Stimulated activated CD8-positive, alpha-beta memory T cell treated with anti-CD3 and anti-CD28 coated beads, Interleukin-15, amount 100 ng/mL, for 4 hours (primary cell): Measurements from ENCODE around the gene AQP12B.
"Not testable (repeated sequence)": the region's sequence is repeated elsewhere in the genome, so short reads cannot be mapped to it uniquely, and the experiment has no call there.

ENCODE experiments used
- DNase-seq, 2 donors: peaks; one replicate each; pipeline ENCODE4 v3.0.0-alpha.2; 2020; ENCODE audit warnings: low read depth in 2 of 2

The AQP12B gene

DNA sequence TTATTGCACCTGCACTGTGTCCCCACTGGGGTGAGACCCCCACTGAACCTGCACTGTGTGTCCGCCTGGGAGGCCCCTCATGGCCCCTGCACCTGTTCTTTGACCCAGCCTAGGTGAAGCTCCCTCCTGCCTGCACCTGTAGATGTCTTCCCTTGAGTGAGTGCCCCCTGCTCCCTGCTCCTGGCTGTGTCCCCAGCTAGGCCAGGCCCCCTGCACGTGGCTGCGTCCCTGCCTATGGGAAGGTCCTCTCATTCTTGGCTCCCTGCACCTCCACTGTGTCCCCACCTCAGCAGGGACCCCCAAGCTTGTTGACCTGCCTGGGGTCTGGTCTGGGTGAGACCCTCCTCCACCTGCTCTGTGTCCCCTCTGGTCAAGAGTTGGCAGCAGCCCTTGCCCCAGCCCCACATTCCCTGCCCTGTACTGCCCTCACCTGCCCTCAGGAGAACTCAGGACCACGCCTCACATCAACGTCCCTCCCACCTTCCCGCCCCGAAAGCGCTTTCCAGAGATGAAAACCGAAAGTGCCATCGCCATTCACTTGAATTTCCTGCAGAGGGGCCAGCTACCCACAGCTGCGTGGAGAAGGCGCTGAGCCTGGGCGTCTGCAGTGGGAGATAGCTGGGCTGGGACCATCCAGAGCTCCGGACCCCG, 769 bp upstream of the AQP12B start:
- not testable (repeated sequence) for DNase-seq

DNA sequence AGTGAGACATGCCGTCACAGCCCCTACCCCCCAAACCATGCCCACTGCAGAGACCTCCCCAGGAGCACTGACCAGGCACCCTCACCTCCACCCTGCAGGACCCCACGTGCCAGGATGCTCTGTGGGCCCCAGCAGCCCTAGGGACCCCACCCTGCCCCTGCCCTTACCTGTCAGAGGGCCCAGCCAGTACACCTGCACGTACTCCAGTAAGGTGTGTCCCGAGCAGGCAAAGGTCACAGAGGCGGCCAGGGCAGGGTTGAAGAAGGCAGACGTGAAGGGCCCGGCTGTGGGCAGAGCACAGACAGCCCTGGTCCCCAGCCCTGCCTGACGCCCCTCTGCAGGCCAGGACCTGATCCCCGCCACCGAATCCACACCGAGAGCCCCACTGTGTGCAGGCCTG, 2.5 kb downstream of the AQP12B start:
- not testable (repeated sequence) for DNase-seq

DNA sequence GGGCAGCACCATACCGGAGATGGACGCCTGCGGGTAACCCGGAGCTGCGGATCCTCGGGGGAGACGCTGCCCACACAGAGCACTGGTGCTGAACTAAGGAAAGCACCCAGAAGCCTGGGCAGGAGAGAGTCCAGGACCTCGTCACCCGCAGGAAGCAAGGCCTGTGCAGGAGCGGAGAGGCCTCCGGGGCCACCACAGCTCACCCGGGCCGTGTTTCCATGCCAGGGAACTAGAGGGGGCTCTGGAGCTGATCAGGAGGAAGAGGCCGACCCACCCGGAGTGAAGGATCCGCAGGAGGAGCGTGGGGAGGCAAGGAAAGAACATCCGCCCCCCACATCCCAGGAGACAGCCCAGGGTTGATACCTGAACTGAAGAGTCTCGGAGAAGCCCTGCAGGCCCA, 3.8 kb downstream of the AQP12B start:
- DNase-seq = not testable (repeated sequence)

DNA sequence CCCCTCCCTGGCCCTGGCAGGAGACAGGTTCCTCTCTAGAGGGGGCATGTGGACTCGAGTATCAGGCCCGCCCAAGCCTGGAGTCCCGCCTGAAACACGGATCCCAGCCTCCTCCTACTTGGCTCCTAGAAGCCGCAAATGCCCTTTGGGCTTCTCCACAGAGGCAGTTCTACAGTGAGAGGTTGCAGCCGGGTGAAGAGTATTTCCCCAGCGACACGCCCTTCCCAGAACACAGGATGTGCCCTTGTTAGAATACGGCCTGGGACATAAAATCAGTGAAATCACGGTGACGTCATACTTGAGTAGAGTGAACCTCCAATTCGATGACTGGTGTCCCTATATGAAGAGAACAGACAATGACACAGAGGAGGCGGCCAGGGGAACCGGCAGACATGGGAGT, 4.6 kb downstream of the AQP12B start:
- not testable (repeated sequence) for DNase-seq

DNA sequence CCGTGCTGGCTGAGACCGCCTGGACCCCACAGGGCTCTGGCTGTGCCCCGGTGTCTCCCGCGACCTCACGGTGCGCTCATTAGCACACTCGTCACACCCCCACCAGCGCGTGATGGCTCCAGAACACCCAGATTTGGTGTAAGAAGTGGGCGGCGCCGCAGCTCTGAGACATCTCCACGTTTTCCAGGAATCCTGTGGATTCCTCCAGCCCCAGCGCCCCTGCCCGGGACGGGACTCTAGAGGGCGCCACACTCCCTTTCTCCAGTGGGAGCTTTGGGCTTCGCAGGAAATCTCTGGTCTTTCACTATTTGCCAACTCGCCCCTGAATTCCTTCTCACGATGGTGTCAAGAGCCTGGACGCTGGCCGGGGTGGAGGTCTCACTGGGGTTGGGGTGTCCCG, 7.3 kb downstream of the AQP12B start:
- DNase-seq = not testable (repeated sequence)

DNA sequence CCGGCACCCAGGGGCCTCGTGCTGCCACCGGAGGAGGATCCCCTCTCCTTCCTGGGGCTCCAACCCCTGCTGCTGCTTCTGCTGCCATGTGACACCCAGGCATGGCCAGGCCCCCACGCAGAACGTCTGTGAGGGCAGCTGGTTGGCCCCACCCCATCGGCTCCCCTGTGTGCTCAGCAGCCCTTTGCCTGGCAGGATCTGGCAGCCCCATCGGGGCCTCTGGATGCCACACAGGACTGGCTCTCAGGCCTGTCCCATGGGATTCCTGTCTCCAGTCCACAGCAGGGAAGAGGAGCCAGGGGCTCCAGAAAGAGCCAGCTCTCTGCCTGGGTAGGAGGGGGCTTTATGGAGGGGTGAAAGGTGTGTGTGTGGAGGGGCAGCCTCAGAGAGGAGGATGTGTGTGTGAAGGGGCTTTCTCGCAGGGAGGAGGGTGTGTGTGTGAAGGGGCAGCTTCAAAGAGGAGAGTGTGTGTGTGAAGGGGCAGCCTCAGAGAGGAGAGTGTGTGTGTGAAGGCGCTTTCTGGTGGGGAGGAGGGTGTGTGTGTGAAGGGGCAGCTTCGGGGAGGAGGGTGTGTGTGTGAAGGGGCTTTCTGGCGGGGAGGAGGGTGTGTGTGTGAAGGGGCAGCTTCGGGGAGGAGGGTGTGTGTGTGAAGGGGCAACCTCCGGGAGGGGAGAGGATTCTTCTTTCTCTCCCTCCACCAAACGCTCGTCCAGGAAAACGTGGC, 8.1 kb downstream of the AQP12B start:
- DNase-seq = not testable (repeated sequence)

DNA sequence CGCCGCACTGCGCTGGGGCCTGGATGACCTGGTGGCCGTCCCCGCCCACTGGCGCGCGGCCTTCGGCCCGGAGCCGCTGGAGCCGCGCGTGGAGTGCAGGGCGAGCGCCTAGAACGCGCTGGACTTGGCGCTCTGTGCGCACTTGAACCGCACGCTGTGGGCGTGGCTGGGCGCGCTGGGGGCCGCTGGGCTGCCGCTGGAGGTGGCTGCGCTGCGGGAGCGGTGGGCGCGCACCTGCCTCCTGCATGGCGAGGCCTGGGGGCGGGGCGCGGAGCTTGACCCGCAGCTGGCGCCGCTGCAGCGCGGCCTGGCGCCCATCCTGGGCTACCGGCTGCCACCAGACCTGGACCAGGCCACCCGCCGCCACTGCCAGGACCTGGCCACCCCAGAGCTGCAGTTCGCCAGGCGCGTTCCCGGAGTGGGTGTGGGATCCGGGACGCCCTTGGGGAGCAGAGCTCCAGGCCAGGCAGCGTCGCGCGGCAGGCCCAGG, 9.9 kb downstream of the AQP12B start:
- no peak for DNase-seq

DNA sequence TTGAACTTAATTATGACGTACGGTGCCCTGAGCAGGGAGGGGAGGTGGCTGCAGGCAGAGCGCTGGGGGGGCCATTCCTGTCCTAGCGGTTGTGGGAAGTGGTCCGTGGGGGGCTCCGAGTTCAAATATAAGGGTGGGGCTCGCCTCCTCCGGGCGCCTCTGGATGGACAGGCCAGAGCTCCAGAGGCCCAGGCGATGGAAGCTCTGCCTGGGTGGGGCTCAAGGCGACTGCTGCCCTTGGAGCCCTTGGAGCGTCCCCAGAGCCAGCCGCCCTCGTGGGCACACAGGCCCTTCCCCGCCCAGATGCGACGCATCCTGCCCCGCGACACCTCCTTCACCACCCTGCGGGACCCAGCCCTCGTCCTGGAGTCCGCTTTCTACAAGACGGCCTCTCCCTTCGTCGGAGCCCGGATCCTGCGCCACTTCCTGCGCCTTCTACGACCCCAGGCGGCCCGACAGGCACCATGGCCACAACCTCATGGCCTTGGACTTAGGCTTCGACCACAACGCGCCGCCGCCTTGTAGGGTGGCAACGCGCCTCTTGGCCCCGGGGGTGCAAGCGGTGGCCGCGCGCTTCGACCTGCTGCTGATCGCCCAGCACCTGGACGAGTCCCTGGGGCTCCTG, 10.5 kb downstream of the AQP12B start:
- no peak for DNase-seq

DNA sequence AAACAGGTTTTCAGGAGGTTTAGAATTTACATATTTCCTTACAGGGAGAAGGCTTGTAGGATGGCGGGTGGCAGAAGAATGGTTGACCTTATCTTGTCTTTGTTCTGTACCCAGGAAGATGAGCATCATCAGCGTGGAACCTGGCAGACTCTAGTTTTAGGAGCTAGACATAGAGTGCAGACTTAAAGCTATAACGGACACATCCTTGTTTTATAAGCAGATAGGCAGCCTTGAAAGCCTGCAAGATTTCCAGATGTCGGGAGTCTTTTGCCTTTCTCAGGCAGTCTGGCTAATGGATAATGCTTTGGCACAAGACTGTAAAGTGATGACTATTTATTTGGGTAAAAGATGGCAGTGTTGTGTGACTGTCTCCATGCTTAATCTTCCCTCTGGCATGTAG, 11.7 kb downstream of the AQP12B start:
- no peak for DNase-seq

DNA sequence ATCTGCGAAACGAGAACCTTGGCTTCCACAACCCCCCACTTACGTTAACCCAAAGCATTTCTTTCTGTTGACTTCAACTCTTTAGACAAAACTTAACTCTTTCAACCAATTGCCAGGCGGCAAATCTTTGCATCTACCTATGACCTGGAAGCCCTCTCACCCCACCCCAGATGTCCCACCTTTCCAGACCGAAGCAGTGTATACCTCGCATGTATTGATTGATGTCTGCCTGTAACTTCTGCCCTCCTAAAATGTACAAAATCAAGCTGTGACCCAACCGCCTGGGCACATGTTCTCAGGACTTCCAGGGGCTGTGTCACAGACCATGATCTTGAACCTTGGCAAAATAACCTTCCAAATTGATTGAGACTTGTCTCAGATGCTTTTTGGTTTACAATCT, 12.3 kb downstream of the AQP12B start:
- no peak for DNase-seq

DNA sequence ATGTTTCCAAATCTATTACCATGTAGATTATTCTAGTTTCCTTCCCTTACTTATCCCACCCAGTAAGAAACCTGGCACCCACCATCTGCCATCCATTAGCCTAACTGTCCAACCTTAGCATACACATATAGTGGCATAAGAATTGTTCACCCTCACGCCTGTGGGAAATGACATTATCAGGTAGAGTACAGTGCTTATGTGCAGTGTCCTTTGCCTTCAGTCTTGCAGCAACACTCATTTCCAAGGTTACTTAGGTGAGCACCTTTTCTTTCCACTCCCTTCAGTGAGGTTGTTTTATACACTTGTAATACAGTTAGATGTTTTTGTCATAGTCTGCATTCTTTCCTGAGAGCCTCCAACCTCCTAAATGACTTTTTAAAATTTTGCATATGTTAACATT, 18.1 kb downstream of the AQP12B start:
- no peak for DNase-seq

DNA sequence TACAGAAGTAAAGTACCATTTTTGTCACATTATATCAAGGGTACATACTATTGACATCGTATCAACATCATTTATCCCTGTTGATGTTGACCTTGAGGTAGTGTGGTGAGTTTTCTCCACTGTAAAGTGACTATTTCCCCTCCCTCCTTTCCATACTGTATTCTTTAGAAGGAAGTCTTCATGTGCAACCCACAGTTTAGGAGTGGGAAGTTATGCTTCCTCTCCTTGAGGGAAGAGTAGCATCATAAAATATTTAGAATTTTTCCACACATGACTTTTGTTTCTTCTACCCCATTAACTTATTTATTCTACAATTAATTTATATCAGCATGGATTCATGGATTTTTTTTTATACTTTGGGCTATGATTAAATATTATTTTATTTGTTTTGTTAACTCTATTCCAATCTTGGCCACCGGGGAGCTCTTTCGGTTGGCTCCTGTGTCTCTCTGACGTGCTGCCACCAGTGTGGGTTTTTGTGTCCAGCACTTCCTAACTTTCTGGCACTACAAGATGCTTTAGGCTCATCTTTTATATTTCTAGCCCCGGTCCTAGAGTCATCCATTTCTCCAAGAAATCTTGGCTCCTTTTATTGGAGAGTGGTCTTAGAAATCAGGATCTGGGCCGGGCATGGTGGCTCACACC, 19.0 kb downstream of the AQP12B start:
- DNase-seq = no peak

DNA sequence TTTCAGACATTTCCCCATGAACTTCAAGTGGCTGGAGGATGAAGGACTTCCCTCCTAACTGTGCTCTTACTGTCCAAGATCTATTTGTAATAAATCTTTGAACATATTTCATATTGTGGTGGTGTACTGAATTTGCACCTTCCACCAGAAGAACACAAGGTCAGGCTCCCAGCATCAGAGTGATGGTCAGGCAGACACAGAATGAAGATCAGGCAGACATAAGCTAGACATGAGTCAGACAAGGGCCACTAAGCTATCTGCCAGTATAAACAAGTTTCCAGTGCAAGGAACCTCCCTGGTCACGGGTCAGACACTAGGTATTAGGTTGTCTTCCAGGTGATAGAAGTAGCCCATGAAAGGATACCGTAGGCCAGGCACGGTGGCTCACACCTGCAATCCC, 20.0 kb downstream of the AQP12B start:
- DNase-seq = no peak

DNA sequence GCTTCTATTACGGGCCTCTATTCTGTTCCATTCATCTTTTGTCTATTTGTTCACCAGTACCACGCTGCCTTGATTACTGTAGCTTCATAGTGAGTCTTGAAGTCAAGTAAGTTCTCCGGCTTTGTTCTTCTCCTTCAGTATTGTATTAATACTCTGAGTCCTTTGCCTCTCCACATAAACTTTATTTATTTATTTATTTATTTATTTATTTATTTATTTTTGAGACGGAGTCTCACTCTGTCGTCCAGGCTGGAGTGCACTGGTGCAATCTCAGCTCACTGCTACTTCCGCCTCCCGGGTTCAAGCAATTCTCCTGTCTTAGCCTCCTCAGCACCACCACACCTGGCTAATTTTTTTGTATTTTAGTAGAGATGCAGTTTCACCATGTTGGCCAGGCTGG, 22.8 kb downstream of the AQP12B start:
- DNase-seq = not testable (repeated sequence)

DNA sequence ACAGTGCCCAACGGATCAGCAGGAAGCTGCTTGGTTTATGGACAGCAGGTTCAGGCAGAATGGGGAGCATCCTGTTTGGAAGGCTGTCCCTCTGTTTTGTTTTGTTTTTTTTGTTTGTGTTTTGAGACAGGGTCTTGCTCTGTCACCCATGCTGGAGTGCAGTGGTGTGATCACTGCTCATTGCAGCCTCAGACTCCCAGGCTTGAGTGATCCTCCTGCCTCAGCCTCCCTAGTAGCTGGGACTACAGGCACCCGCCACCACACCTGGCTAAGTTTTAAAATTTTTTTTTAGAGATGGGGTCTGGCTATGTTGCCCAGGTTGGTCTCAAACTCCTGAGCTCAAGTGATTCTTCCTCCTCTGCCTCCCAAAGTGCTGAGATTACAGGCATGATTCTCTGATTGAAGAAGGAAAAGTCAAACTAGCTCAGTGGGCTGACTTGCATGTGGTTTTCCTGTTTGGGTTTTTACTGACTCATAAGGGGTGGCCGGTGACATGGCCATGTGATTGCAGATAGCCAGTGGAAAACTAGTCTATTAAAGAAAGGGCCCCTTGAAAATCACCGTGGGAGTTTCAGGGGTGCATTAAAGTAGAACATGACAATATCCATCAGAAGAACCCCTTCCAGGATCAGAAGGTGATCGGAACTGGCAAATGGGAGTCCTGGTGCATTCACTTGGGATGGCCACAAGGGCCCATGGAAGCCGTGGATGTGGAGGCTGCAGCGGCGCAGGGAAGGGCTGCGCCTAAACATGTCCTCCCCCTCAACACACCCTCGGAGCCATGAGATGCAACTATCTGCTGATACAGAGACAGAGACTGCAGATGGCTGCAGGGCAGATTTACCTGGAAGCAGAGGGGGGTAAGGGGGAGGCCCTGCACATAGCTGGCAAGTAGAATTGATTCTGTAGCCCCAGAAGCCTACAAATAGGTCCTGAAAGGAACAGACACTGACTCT, 26.5 kb downstream of the AQP12B start:
- DNase-seq = no peak

DNA sequence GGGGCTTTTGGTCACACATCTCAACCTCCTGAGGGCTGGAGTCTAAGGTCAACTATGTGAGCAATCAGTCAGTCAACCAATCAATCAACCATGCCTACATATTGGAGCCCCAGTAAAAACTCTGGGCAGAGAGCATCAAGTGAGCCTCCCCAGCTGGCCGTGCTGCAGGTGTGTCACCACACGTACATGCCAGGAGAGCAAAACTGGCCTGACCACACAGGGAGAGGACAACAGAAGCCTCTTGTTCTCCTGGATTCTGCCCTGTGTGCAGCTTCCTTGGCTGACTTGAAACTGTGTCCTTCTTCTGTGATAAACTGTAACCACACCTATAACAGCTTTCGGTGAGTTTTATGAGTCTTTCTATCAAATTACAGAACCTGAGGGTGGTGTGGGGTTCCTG, 31.5 kb downstream of the AQP12B start:
- no peak for DNase-seq

DNA sequence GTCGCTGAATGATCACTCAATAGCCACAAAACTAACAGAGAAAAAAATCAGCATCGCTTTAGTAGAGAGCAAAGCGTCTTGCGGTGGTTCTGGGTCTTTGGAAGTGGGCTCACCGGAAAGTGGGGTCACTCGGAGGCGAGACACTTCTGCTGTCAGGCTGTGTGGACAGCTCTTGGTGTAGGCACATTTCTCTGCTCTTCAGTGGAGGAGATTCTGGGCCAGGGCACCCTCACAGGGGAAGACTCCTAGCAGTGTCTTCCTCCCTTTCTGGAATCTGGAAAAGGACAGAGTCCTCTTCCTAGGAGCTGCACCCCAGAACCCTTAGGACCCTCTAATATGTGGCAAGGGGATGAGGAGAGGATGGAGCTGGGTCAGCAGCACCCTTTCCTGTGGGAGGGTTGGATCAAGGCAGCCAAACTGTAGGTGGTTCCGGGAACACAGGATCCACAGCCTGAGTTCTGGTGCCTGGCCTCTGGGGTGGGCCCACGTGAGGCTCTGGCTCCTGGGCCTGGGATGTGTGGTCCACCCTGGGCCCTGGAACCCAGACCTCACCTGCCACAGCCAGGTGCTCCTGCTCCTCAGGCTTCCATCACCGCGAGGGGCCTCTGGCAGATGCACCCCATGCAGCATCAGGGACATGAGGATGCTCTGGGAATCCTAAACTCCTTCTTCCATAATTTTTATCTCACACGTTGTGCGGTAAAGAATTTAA, 32.3 kb downstream of the AQP12B start:
- no peak for DNase-seq

DNA sequence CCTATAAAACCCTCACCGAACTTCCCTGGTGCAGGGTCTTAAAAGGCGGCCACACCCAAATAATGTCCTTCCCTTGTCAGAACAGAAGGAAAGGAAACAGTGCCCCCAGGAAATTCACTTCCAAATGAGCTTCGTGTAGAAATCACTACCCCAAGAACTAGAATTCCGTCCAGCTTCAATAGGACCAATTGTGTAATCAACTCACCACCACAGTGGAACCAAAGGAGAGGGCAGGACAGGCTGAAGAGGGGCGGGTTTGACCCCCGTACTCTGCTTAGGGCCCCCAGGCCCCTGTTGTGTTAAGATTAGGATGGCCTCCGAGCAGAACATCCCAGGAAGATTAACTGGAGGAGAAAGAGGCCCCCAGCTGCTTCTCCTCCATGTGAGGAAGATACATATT, 33.4 kb downstream of the AQP12B start:
- DNase-seq = no peak

DNA sequence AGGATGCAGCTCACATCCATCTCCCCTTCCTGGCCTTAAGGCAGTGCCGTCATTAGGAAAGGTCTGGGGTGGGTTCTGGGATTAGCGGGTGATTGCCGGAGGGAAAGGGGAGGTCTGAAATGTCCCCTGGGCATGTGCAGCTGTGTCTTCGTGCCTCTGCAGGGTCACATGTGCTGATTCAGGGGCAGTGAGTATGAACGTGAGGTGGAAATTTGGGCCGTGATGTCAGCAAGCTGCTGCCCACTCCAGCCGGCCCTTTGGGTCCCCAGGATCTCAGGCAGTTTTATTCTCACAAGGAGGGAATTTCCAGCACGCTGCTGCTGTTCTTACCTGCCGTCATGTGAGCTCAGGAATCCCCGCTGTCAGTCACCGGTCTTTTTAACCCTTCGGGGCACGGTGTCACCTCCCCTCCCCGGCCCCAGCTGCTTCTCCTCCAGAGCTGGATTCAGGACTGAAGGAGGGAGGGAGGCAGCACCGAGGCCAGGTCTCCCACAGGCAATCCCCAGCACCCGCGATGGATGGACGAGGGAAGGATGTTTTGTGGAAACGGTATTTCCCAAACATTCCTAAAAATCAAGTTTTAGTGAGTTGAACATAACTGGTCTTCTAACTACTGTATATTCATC, 33.9 kb downstream of the AQP12B start:
- DNase-seq = no peak

DNA sequence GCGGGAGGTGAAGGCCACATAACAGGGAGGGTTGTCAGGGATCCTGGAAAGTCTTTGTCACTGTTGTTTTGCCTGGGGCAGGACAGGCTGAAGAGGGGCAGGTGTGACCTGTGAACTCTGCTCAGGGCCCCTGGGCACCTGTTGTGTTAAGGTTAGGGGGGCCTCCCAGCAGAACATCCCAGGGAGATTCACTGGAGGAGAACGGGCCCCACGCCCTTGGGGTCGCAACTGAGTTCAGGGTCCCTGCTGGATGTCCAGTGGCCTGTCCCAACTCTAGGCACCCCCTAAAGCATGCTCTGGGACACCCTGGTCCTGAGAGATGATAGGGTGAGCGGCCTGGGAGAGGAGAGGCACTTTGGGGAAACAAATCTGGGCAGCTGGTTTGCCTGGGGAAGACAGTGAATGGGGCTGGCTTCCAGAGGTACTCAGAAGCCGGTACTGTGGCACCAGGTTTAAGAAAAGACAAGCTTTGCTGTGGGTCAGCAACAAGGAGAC, 34.5 kb downstream of the AQP12B start:
- no peak for DNase-seq
